Measurements from ENCODE around the gene COL4A1.

Gene COL4A1

DNA sequence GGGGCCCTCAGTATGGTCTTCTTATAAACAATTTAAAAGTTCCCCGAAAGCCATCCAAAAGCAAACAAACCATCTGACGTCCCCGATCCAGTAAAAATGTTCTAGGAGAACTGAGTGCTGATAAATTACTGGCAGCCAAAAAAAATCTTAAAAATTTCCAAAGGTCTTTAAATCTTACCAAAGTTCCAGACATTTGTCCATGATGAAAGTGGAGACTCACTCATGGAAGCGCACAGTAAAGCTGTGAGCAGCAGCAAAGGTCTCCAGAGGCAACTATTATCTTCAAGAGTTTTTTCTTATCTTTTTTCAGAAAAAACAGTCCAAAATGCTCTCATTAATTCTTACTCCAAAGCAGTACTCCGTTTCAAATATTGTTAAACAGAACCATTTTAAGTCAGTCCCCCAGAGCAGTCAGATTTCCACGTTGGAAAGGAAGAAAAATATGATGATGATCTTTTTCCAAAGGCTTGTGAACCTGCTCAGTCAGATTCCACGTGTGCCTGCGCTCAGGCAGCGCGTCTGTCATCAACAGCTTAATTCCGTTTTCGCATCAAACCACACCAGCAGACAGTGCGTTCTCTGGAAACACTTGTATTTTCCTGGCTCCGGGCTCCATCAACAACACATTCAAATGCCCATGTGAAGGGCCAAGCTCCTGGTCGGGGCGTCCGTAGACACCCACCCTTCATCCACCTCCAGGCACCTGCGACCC, 85.4 kb downstream of the COL4A1 start:
- DNase-seq (ENCODE audit: low read depth in 2 of 2) = no peak

DNA sequence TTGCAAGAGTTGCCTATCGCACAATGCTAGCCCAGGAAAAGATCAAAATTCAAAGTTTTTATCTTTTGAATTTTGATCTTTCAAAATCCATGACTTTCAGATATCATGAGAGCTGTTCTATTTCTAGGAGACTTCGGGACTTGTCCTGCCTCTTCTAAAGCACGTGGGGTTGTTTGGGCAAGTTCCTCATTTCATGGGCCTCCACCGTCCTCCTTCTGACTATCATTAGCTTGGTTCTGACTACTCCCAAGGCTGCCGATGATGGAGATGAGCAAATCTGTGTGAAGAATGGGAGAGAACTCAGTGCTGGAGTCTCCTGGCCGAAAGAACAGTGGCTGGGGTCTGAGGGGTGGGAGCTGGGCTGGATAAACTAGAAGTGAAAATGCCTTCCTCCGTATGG, 86.5 kb downstream of the COL4A1 start:
- no peak for DNase-seq (ENCODE audit: low read depth in 2 of 2)

DNA sequence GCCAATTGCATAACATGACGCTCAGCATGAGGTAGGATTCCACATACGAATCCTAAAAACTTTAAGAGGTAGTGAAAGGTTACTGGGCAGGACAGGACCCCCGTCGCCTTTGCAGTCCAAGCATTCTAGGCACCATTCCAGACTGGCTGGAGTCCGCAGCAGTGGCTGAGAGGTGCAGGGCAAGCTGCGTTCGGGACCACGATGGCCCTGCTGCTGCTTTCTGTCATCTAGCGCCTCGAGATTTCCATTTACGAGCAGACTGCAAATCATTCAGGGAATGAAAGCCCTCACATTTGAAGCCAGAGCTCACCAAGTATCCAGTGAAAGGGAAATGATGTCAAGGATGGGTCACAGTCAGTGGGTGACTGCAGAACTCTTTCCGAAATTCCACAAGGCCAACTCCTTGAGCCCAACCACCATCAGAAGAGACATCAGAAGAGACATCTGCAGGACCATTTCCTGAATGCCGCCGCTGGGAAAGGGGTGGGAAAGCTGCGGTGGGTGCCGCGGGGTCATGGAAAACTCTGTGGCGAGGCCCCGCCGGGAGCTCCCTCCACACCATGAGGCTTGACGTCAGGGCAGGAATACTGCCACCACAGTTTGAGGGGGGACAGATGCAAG, 88.3 kb downstream of the COL4A1 start:
- DNase-seq (ENCODE audit: low read depth in 2 of 2) = no peak

DNA sequence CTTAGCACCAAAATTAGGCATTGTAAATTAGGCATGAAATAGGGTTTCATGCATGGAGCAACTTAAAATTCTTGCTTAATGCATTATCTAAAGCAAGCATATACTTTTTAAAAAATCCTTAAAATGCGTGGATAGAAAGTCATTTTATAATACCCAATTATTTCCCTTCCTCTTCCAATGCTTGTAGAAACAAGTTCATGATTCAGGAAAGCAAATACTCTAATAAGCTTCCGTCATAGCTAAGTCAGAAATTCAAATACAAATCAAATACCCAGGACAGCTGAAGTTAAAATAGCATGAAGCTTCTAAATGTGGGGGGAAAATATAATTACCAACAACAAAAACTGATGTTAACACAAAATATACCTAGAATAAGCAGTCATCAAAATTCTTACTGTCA, 89.1 kb downstream of the COL4A1 start:
- no peak for DNase-seq (ENCODE audit: low read depth in 2 of 2)

DNA sequence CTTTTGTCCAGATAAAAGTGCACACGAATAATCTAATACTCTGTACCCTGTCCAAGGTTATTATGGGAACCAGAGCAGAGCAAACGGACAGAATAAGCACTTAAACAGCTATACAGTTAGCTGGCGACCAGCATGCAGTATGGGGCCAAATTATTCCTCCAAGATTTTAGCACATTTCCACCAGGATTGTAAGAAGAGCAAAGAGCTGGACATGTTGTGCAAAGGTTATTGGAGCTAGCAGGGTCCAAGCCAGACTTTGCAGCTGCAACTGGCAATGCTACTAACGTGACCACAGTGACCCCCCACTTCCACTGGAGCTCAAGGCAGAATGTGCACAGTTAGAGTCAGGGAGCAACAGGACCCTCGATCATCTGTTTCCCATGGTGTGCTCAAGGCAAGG, 89.9 kb downstream of the COL4A1 start:
- DNase-seq (ENCODE audit: low read depth in 2 of 2) = no peak

DNA sequence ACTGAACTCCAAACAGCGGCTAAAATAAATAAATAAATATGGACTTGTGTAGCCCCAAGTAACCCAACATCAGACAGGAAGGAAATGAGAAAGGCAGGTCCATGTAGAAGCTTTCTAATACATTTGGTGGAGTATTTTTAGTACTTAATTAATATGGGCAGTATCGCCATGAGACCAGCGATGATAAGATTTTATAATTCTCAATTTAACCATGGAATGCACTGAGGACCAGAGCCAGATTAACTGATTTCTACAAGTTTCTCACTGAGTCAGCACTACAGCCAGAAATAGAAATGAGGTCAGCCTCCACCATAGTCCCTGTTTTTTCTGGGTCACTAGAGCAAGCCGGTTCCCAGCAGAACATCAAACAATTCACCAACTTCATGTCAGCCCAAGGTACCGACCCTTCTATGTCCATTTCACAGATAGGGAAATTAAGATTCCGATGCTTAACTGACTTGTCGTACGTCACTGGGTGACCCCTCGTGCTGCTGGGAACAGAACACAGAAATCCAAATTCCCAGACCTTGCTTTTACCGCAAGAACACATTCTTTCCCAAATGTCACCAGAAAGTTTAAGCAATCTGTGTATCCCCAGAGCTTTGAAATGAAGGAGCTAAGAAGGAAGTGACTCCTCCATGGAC, 90.4 kb downstream of the COL4A1 start:
- DNase-seq (ENCODE audit: low read depth in 2 of 2) = no peak

DNA sequence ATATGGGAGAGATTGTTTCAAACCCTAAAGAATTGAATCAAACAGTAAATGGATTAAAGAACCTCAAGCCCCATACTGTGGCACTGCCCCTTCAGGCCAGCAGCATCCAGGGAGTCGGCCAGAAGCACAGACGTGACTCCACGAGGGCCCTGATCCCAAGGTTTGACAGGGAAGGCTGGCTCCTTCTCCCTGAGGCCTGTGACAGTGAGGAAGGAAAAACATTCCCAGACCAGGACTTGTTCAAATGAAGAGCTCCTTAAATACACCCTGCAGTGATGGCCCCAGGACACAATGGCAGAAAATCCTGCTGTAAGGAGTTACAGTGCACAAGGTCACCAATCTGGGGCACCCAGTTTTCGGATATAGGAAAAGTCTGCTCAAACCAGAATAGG, 91.0 kb downstream of the COL4A1 start:
- no peak for DNase-seq (ENCODE audit: low read depth in 2 of 2)

DNA sequence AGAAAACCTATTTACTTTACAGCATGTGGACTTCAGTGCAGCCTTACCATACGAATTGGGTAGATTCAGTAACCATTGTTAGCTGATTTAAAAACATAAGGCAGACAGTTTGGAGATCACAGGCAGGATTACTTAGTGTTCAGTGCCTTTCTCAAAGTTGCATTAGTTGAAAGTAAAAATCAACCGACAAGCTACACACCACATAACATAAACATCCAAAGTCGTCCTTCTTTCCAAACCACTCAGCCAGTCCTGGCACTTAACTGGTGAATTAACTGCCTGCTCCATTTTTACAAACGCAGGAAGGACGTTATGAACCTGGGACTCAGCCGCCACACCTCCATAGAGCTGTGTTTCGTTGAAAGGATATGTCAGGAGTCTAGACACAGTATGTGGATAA, 91.4 kb downstream of the COL4A1 start:
- no peak for DNase-seq (ENCODE audit: low read depth in 2 of 2)

DNA sequence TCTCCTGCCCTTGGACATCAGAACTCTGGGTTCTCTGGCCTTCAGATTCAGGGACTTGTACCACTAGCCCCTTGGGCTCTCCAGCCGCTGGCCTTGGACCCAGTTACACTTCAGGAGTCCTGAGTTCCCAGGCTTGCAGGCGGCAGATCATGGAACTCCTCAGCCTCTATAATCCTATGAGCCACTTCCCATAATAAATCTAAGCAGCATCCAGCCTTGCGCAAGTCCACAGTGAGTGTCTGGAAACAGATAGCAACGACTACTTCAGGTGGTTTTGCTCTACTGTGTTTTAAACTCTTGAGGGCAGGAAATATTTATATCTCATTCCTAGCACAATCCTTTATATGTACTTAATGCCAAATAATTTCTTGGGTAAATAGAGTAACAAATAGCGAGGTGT, 92.3 kb downstream of the COL4A1 start:
- no peak for DNase-seq (ENCODE audit: low read depth in 2 of 2)

DNA sequence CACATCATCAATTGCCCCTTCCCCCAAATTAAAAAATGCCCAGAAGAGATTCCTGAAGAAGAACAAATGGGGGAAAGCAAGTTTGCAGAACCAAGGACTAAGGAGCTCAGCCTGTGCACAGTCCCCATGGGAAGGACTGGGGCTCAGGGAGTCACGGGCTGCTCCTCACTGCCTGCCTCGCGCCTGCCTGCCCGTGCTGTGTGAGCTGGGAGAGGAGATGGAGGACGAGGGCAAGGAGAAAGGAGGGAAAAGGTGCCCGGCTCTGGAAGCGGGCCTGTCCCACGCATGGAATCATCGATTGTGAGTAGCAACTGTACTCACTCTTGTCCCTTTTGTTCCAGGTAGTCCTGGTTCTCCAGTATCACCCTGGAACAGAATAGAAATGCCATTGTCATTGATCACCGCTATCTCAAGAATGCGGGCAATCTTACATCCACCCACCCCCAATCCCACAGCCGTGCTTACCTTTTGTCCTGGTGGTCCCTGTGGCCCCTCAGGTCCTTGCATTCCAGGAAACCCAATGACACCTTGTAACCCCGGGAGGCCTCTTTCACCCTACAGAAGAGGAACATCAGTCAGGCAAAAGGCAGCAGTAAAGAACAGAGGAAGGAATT, 93.4 kb downstream of the COL4A1 start:
- DNase-seq (ENCODE audit: low read depth in 2 of 2) = no peak

DNA sequence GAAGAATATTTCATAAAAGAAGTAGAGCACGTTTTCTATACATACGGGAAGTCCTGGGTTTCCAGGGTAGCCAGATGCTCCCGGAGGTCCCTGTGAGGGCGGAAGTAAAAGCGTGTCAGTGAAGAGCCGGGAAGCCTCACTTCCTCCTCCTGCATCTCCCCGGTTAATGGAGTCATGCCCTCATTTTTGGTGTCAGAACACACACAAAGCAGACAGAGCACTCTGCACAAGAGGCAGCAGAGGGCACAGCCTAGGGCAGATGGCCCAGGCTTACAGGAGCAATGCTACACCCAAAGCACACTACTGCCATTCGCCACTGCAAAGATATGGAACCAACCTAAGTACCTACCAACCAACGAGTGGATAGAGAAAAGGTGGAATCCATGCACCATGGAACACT, 94.4 kb downstream of the COL4A1 start:
- no peak for DNase-seq (ENCODE audit: low read depth in 2 of 2)

DNA sequence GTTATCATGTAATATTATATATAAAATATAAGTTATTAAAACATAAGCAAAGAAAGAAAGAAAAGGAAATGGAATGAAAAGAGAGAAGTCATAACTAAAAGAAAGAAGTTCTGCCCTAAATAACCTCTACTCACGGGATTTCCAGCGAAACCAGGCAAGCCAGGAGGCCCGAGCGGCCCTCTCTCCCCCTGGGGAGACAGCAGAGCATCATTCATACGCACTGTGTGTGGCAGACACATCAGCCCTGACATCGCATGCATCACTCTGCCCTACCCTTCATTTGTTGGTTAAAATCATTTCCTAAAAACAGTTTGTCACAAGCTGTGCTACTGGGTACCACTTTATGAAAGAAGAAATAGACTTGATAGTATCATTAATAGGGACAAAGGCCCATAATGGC, 95.2 kb downstream of the COL4A1 start:
- DNase-seq (ENCODE audit: low read depth in 2 of 2) = no peak

DNA sequence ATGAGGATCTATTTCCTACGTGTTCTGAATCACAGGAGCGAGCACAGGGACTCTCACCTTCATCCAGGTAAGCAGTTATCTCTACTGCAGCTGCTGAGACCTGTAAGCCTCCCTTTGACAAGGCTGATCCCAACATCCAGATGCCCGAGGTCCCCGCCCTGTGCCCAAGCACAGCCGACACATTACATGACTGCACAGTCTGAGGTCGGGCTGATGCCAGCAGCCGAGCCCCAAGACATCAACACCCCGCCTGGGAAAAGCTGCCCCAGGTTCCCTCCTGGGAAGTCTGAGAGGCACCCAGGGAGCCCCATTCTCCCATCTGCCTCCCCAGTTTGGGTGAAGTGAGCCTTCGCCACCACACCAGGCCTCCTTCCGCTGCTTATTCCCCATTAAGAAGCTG, 95.9 kb downstream of the COL4A1 start:
- no peak for DNase-seq (ENCODE audit: low read depth in 2 of 2)

DNA sequence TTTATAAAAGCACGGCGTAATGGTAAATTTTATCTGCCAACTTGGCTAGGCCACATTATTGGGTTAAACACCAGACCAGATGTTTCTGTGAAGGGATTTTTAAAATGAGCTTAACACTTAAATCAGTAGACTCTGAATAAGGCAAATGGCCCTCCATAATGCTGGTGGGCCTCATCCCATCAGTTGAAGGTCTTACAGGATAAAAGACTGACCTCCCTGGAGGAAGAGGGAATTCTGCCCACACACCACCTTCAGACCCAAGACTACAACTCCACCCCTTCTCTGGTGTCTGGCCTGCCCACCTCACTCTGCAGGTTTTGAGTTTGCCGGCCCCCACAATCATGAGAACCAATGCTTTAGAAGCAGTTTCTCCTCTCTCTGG, 96.4 kb downstream of the COL4A1 start:
- DNase-seq (ENCODE audit: low read depth in 2 of 2) = no peak

DNA sequence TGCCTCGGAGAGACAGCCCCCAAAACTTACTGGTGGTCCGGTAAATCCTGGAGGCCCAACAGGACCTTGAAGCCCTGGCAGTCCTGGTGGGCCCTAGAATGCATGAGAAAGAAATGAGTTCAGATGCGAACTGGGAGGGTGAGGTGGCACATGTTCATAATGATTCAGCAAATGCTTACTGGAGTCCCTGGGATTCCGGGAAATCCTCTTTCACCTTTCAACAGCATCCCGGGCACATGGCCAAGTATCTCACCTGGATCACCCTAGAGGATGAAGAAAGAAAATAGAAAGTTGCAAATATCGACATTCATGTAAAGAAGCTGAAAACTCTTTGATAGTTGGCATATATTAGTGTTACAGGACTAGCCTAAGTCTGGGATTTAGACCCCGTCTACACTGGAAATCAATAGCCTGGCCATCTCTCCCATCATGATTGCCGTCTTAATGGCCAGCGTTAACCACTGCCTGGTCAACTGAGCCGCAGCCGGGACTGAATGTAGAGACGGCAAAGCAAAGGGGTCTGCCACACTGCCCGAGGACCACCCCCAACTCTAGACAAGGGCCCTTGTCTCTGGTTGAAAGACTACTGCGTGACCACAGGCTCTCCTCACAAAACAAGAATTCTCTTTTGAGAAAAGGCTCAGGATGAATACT, 96.9 kb downstream of the COL4A1 start:
- DNase-seq (ENCODE audit: low read depth in 2 of 2) = no peak

DNA sequence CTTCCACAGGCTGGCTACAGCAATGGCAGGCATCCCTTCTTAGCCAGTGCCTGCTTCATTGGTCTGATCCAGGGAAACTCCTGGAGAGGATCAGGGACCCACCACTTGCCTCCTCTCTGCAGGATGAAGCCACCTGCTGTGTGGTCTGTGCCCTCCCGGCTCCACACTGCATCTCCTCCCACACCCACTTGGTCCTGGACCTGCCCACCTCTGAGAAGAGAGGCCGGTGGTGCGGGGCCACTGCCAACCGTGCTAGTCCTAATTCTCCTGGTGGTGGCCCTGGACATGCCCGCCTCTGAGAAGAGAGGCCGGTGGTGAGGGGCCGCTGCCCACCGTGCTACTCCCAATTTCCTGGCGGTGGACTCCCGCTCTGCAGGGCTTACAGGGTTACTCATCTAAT, 98.8 kb downstream of the COL4A1 start:
- no peak for DNase-seq (ENCODE audit: low read depth in 2 of 2)

DNA sequence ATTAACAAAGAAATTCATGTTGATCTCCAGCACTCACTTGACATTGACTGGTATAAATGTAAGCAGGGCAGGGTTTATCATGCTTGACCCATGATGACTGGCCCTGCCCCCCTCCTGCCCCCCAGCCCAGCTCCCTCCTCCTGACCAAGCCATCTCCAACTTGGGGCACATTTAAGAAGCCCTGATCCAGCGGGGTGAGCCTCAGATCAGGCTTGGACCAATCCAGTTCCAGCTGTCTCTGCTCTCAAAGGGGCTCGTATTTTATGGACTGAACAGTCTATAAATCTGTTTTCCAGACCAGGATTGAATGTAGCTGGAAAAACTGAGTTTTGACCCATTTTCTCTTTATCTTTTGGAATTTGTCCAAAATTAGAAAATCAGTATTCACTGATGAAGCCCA, 100.0 kb downstream of the COL4A1 start:
- DNase-seq (ENCODE audit: low read depth in 2 of 2) = no peak

DNA sequence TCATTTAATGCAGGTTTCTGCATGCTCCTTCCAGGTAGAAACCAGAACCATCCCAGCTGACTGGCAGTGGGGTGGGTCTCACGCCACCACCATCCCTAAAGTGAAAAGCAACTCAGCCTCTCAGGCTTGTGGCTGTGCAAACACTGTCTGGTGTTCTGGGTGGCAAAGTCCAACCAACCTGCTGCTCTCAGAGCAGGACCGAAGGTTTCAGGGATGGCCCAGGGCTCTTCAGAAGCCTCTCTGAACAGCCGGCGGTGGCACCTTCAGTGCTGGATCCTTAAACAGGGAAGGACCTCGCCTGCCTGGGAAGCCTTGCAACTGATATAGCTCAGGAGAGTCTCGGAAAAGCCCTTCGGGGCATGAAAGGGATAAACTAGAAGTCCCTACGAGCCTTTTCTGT, 100.8 kb downstream of the COL4A1 start:
- DNase-seq (ENCODE audit: low read depth in 2 of 2) = no peak

DNA sequence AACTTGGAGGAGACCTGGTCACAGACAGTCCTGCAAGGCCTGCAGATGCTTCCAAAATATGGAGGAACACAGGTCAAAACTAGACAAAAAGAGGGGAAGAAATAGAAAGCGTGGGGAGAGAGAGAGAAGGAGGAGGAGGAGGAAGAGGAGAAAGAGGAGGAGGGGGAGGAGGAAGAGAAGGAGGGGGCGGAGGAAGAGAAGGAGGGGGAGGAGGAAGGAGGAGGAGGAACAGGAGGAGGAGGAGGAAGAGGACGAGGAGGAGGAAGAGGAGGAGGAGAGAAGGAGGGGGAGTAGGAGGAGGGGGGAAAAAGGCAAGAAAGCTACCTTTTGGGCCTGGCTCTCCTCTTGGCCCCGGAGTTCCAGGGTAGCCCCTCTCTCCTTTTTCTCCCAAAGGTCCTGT, 105.8 kb downstream of the COL4A1 start:
- DNase-seq (ENCODE audit: low read depth in 2 of 2) = no peak

DNA sequence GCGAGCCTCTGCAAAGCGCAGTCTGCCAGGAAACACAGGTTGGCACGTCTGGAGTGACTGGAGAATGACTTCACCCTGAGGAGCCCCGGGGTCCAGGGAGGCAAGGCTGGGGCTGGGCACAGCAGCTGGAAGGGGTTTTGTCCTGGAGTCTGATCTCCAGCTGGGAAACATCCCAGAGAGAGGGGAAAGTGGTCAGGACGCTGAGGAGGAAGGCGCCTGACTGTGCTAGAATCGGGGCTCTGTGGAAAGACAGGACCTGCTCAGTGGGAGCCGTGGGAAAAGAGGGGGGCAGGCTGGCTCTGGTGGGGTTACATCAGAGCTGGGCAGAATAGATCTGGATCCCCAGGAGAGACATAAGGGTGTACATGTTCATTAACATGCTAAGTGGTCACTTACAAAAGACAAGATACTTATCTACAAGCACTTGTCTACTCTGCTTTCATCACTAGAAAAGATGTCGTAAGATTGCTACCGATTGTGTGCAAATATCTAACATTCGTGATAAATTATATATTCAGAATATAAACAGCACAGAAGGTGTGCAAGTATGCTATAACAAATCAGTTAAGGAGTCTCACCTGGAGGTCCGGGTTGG, 106.6 kb downstream of the COL4A1 start:
- no peak for DNase-seq (ENCODE audit: low read depth in 2 of 2)

DNA sequence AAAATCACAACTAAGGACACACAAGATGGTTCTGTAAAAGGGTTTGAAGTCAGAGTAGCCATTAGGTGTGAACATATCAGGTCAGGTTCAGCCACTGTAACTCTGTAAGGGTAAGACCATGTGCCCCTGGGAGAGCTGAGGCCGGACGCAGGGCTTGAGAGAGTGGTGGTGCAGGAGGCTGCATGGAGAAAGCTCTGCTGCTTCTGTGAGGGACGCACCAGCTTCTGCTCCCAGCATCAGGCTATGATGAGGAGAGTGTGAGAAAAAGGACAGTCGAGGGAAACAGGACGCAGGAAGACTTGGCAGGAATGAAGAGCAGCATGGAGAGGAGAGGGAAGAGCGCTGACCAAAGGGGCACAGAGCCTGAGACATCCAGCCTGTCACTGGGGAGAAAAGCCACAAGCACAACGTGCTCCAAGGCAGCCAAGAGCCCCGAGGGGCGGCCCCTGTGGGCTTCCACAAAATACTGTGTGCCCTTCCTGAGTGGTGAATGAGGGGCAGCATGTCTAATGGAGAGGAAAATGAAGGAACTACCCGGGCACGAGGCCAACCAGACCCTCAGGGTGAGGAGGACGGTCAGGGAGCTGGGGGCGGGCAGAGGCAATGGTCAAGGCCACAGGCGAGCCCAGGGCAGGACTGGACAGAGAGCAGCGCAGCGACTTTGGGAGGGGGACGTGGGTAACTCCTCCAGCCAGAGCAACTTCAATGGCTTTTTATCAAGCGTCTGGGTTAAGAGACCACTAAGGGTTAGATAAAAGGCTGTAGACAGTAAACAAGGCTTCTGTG, 107.7 kb downstream of the COL4A1 start:
- DNase-seq (ENCODE audit: low read depth in 2 of 2) = no peak

Measured in stimulated activated CD4-positive, alpha-beta T cell treated with anti-CD3 and anti-CD28 coated beads, Interleukin-15, amount 100 ng/mL, for 48 hours (primary cell).